ENCODE measurements around the gene GNAL.

Gene GNAL

DNA sequence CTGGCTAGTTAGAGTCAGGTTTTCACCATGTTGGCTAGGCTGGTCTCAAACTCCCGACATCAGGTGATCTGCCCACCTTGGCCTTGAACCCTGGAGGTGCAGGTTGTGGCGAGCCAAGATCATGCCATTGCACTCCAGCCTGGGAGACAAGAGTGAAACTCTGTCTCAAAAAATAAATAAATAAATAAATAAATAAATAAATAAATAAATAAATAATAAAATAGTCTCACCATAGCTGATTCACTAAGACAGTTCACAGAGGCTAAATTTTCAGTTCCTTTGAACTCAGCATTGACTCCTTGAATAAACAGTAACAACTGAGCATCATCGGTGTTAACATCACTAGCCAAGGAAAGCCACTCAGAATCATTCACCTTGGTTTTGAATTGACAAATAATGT, 32.7 kb downstream of the GNAL start:
- in situ Hi-C loops (cut with MboI; ENCODE audit: low sequenced_read_pairs) = no loop called here

DNA sequence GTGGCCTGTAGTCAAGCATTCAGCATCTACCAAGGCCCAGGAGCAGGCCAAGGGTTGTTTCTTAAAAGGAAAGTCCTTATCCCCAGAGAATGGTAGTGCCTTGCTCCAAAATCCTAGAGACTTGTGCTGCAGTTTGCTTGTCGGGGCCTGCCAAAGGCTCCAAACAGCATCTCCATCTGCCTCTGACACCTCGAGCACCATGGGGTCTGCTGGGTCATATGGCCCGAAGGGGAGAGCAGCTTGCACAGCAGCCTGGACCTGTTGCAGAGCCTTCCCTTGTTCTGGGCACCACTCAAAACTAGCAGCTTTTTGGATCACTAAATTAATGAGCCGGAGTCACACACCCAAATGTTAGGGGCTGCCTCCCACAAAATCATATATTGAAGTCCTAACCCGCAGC, 35.7 kb downstream of the GNAL start:
- in situ Hi-C loops (cut with MboI; ENCODE audit: low sequenced_read_pairs) = loop anchor here (25.0 kb wide), 1 partner anchor 313 kb away; no protein-coding TSS in a partner anchor

DNA sequence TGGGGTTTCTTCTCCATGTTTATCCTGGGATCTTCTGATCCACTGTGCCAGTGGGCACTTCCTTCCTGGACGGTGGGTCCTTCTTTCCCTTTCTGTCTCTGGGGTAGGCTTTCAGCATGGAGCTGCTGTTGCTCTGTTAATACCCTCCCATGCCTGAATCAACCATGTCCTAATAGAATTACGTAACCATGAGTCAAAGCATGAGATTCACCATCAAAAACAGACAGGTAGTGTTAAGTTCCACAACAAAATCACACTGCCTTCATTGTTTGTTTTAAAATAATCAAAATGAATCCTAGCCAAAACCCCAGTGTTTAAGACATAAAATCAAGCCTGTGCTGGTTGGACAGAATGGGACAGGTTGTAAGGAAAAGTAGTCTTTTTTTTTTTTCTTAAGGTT, 37.5 kb downstream of the GNAL start:
- in situ Hi-C loops (cut with MboI; ENCODE audit: low sequenced_read_pairs) = loop anchor here (25.0 kb wide), 1 partner anchor 311 kb away; no protein-coding TSS in a partner anchor

DNA sequence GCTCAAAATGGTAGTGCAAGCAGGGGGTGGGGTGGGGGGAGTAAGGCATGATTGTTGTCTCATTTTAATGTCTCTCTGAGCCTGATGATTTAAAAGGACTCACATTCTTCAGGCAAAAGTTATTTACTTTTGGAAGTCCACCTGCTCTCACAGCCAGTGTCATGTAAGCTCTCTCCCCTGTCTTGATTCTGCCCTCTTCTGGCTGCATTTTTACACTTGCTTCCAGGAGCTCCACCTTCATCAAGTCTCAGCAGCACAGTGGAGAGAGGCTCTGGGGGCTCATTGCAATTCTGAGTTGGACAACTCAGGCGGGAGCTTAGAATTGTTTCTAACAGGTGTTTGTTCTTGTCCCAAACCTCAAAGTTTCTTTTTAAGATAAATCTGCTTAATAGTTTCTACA, 39.2 kb downstream of the GNAL start:
- in situ Hi-C loops (cut with MboI; ENCODE audit: low sequenced_read_pairs) = loop anchor here (25.0 kb wide), 1 partner anchor 309 kb away; no protein-coding TSS in a partner anchor

DNA sequence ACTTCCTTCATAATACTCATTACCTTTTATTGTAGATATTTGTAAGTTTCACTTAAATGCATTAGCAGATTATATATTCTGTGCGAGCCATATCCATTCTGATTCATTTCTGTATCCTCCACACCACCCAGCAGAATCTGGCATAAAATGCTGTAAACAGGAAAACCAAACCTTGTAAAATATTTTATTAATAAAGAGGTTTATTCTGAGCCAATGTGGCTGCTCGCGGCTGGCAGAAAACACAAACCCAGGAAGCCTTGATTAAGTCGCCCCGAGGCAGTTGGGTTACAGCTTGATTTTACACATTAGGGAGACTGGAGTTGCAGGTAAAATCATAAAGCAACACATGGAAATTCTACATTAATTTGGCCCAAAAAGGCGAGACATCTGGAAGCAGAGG, 40.5 kb downstream of the GNAL start:
- in situ Hi-C loops (cut with MboI; ENCODE audit: low sequenced_read_pairs) = loop anchor here (25.0 kb wide), 1 partner anchor 308 kb away; no protein-coding TSS in a partner anchor

DNA sequence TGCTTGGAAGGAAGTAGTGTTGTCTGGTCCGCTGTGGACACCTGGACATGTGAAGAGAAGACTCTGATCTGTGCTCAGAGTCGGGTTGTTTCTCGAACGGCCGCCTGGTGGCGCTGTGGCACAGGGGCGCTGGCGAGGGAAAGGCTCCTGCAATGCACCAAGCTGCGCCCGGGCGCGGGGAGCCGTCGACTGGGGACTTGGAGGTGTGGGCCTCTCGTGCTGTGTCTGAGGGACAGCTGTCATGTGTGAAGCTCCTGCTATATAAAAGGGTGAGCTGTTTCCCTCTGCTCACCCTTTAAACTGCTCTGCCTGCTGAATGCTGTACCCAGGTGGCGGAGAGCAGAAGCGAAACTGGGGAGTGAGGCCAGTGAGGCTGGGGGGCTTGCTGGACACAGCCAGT, 44.0 kb downstream of the GNAL start:
- in situ Hi-C loops (cut with MboI; ENCODE audit: low sequenced_read_pairs) = loop anchor here (25.0 kb wide), 1 partner anchor 304 kb away; no protein-coding TSS in a partner anchor

DNA sequence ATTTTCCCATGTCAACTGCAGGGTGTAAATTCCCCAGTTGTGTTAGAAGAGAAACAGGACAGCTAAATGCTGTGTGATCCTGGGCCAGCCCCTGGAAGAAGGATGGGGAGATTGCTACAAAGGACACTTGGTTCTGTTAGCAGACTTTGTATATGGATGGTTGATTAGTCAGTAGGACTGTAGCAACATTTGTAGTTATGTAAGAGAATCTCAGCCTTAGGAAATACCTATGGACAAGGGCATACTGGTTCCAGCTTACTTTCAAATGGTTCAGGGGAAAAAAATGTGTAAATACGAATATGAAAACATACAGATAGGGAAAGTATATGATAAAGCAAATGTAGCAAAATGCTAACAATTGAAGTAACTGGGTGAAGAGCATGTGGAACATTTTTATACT, 47.6 kb downstream of the GNAL start:
- in situ Hi-C loops (cut with MboI; ENCODE audit: low sequenced_read_pairs) = loop anchor here (25.0 kb wide), 1 partner anchor 301 kb away; no protein-coding TSS in a partner anchor

GRCh38 chr18:11739893-11740292, 50.8 kb downstream of the GNAL start:
- in situ Hi-C loops (cut with MboI; ENCODE audit: low sequenced_read_pairs) = loop anchor here (25.0 kb wide), 1 partner anchor 297 kb away; no protein-coding TSS in a partner anchor

GRCh38 chr18:11740461-11740860, 51.4 kb downstream of the GNAL start:
- in situ Hi-C loops (cut with MboI; ENCODE audit: low sequenced_read_pairs) = loop anchor here (25.0 kb wide), 1 partner anchor 297 kb away; no protein-coding TSS in a partner anchor

DNA sequence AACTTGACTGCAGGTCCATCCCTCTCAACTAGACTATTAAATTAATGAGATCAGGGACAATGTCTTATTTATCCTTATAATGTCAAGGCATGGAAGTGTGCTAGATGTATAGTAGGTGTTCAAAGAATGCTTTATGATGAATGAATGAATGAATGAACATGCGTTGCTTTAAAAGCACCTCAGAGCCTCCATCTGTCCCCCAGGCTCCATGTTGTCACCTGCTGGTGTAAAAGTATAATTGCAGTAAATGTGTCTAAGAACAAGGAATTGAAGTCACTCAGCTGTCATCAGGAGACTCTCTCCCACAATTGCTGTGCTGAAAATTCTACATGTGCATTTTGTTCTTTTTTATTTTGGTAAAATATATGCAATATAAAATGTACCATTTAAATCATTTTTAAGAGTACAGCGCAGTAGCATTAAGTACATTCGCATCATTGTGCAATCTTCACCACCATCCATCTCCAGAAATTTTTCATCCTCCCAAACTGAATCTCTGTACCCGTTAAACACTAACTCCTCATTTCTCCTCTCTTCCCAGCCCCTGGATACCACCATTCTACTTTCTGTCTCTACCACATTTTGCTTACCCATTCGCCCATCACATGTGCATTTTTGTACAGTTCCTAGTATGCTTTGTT, 52.6 kb downstream of the GNAL start:
- in situ Hi-C loops (cut with MboI; ENCODE audit: low sequenced_read_pairs) = loop anchor here (25.0 kb wide), 1 partner anchor 296 kb away; no protein-coding TSS in a partner anchor

DNA sequence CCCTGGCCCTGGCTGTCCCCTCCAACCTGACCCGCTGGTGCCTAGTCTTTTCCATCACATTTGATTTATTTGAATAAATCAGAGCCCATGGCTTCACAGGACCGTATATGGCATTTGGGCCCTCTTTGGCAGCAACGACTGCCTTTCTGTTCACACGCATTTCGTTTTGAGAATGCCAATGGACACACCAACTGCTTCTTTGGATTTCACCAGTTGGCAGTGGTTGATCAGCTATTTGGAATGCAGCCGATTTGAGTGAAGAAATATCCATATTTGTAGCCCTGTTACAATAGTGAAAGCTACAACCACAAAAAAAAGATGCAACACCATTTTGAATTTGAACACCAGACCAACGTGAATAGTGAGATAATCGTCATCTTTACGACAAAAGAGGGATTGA, 56.5 kb downstream of the GNAL start:
- in situ Hi-C loops (cut with MboI; ENCODE audit: low sequenced_read_pairs) = loop anchor here (25.0 kb wide), 1 partner anchor 292 kb away; no protein-coding TSS in a partner anchor

DNA sequence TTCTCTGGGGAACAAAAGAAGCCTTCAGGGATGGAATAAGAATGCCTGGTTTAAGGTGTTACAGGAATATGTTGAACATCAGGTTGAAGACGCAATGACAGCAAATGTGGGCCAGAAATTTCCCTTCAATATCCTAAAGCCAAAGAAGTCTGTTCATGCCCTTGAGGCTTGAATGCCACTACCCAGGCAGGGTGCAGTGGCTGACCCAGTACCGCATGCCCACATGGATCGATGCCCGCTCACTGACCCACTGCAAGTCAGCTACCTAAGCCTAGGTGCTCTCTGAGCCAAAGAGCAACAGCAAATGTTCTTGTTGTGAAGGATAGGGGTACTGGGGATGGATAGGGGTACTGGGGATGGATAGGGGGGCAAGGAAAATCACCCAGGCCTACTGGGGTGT, 58.2 kb downstream of the GNAL start:
- in situ Hi-C loops (cut with MboI; ENCODE audit: low sequenced_read_pairs) = loop anchor here (25.0 kb wide), 1 partner anchor 290 kb away; no protein-coding TSS in a partner anchor

- in situ Hi-C loops (cut with MboI; ENCODE audit: low sequenced_read_pairs) = loop anchor here (25.0 kb wide), 1 partner anchor 290 kb away; no protein-coding TSS in a partner anchor
Measured at GRCh38 chr18:11747731-11748130, 58.7 kb downstream of the GNAL start.

- in situ Hi-C loops (cut with MboI; ENCODE audit: low sequenced_read_pairs) = loop anchor here (25.0 kb wide), 1 partner anchor 288 kb away; no protein-coding TSS in a partner anchor
Measured at GRCh38 chr18:11749305-11749704, 60.2 kb downstream of the GNAL start.

DNA sequence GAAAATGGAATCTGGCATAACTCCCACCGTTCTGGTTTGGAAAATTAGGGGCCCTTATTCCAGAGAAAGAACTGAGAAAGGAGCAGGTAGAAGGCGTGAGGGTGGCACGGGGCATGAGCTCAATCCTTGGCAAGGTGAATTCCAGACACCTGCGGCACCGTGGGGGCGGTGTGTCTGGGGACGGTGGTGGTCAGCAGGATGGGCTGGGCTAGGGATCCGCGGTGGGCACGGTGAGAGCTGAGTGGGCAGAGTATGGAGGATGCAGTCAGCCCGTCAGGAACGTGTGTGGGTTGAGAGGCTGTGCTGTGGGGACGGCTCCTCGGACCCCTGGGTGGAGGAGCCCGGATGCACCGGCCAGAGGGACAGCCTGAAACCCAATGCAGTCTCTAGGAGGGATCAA, 61.1 kb downstream of the GNAL start:
- in situ Hi-C loops (cut with MboI; ENCODE audit: low sequenced_read_pairs) = no loop called here

DNA sequence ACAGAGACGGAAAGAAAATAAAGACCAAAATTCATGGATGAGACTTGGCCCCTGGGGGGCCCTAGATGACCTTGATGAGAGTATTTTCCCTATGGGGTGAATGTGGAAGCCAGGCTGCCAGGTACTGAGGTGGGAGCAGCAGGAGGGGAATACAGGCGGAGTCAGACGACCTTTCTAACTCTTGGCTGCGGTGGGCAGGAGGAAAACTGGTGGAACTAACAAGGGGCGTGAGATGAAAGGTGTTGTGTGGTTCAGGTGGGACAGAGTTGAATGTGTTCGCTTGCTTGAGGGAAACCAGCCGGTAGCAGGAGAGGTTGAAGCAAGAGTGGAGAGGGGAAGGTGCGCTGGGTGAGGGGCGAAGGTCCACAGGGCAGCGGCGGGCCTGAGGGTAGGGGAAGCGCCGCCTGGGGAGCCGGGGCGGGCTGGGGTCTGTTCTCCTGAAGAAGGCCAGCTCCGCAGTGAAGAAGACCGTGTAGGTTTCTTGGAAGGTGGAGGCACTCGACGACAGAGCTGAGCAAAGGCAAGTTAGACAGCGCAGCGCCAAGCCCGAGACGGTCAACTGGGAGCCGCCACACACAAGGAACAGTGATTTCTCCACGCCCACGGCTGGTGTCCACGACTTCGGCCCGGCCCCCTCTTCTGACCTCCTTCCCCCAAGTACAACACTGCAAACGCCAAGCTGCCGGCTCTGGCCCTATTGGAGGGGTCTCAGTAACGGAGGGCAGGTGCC, 61.7 kb downstream of the GNAL start:
- in situ Hi-C loops (cut with MboI; ENCODE audit: low sequenced_read_pairs) = no loop called here

GRCh38 chr18:11751341-11752115, 62.5 kb downstream of the GNAL start:
- in situ Hi-C loops (cut with MboI; ENCODE audit: low sequenced_read_pairs) = no loop called here

GRCh38 chr18:11752116-11752911, 63.2 kb downstream of the GNAL start:
- in situ Hi-C loops (cut with MboI; ENCODE audit: low sequenced_read_pairs) = no loop called here

DNA sequence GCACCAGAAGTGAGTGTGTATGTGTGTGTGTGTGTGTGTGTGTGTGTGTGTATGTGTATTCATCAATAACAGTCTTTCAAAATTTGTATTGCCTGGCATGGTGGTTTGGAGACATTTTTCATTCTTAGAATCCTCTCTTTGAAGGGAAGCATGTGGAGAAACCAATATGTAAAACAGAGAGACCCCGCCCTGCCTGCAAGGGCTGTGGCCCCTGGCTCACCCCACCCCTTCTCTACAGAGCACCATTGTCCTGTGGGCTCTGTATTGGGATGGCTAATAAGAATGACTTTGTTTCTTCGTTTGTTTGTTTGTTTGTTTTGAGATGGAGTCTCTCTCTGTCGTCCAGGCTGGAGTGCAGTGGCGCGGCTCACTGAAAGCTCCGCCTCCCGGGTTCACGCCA, 65.9 kb downstream of the GNAL start:
- in situ Hi-C loops (cut with MboI; ENCODE audit: low sequenced_read_pairs) = no loop called here

DNA sequence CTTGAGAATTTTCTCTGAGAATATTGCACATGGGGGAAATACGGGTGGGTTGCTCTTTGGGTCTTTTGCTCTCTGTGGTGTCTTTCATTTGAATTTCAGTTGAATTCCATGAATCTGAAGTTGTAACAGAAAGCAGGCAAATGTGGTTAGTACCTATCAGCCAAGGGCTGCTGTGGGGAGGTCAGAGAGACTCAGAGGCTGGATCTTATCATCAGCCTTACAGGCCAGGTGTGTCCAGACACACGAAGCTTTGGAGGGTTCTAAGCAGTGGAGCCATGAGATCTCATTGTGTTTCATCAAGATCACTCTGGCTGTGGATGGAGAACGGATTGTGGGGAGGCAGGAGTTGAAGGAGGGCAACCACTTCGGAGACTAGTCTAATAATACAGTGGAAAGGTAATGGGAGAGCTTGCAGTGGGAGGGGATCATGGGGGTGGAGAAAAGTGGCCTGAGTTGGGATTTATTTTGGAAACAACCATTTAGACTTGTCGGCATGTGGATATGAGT, 68.1 kb downstream of the GNAL start:
- in situ Hi-C loops (cut with MboI; ENCODE audit: low sequenced_read_pairs) = no loop called here

Data from HL-60/S4 treated with retinoic acid at 250 ng/mL for 4 days and 3 days (cell line).